Adrenal gland (tissue), 5 donors: Measurements from ENCODE around the gene CMIP.

ENCODE experiments used
- CTCF ChIP-seq, 6 experiments: fragments of 450-650 bp in 4 of 6; fragments of 200-600 bp in 2 of 6; sonication (generic) in 1 of 6; IDR thresholded peaks; 1 replicate in 5 of 6; 2 replicates in 1 of 6; pipeline versions ENCODE4 v1.5.1 to v1.8.0; 2016 to 2021; ENCODE audit warnings: antibody characterized with exemption in 6 of 6, mild to moderate bottlenecking in 2 of 6, moderate library complexity in 1 of 6
- POLR2A ChIP-seq, 2 donors: fragments of 450-650 bp; IDR thresholded peaks; one replicate each; pipeline ENCODE4 v1.6.1; 2017; ENCODE audit warnings: antibody characterized with exemption in 2 of 2, mild to moderate bottlenecking in 2 of 2, moderate library complexity in 1 of 2
- donor health status: DM: no; HTN: no; CAD: no.

DNA sequence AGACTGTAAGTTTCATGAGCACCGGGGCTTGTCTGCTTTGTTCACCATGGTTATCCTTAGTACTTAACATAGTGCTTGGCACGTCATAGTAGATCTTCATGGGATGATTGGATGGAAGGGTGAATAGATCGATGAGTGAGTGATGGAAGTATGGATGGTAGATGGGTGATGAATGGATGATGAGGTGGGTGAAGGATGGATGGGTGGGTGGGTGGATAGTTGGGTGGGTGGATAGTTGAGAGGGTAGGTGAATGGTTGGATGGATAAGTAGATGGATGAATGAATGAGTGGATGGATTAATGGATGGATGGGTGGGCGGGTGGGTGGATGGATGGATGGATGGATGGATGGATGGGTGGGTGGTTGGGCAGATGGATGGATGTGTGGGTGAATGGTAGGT, 201.3 kb downstream of the CMIP start:
- TF ChIP-seq CTCF (IDR thresholded peaks at IDR 0.05) (no peak), POLR2A (IDR thresholded peaks at IDR 0.05) (no peak)
